A549 (cell line): ENCODE results near the gene NAA60. TPM values are rescaled to one million over a fixed set of nuclear protein-coding genes. Genes with fewer than 3 reads are reported as not detected.
A peak's percentile ranks its signal among the peaks of the same experiment; 100 is the strongest.

ENCODE experiments used
- ATAC-seq, 2 experiments: fragments of 200-7000 bp in 1 of 2; fragments of >200 bp in 1 of 2; cut with Nextera tagmentation in 1 of 2; cut with Tn5 transposase in 1 of 2; 3 replicates each; pipeline versions ENCODE4 v1.8.0 to v1.9.1; 2018 to 2020; ENCODE audit warnings: mild to moderate bottlenecking in 1 of 2, moderate library complexity in 1 of 2
- CTCF ChIA-PET: fragments of 300-600 bp; sonication (Branson Sonifier 250); formaldehyde crosslinking; extraction: SDS; loops from one replicate; lab custom pipeline; 2021; ENCODE audit warnings: antibody characterized with exemption, inconsistent platforms; lab: Yijun Ruan, JAX
- POLR2A ChIA-PET: fragments of 350-600 bp; formaldehyde crosslinking; extraction: SDS; loops from one replicate; lab custom pipeline; 2021; ENCODE audit warnings: antibody characterized with exemption, inconsistent platforms; lab: Yijun Ruan, JAX
- DNase-seq, 2 experiments: peaks; one replicate each; pipeline versions ENCODE4 v3.0.0 to v3.0.0-alpha.2; 2011 to 2016; ENCODE audit warnings: low read depth in 1 of 2, low spot score in 1 of 2
- FAIRE-seq: peaks from 2 replicates; lab custom pipeline; 2011; peaks lifted over from hg19 to GRCh38; lab: Jason Lieb, UNC
- H3K27ac ChIP-seq, 2 experiments: fragments of >200 bp; sonication (Bioruptor Twin); formaldehyde crosslinking; 3 replicates each; pipeline ENCODE4 v1.5.1; 2016 to 2017
- H3K4me1 ChIP-seq: fragments of >200 bp; sonication (Bioruptor Twin); formaldehyde crosslinking; 3 replicates; pipeline ENCODE4 v1.6.1; 2016
- H3K4me2 ChIP-seq: fragments of >200 bp; sonication (Bioruptor Twin); formaldehyde crosslinking; 3 replicates; pipeline ENCODE4 v1.6.1; 2016
- H3K4me3 ChIP-seq: fragments of >200 bp; sonication (Bioruptor Twin); formaldehyde crosslinking; 3 replicates; pipeline ENCODE4 v1.5.1; 2016
- H3K9me3 ChIP-seq: fragments of >200 bp; sonication (Bioruptor Twin); formaldehyde crosslinking; 3 replicates; pipeline ENCODE4 v1.6.1; 2016
- BHLHE40 ChIP-seq: IDR thresholded peaks from 2 replicates; pipeline ENCODE4 v1.6.1; 2012; ENCODE audit warnings: low read depth, low read length, inconsistent platforms
- CBX2 ChIP-seq: fragments of 200-600 bp; sonication (generic); IDR thresholded peaks from 2 replicates; pipeline ENCODE4 v1.6.1; 2016; ENCODE audit warnings: low read depth, mild to moderate bottlenecking, borderline replicate concordance
- CHD2 ChIP-seq: fragments of 150-350 bp; IDR thresholded peaks from 2 replicates; pipeline ENCODE4 v1.6.1; 2014; ENCODE audit warnings: low read length; ENCODE audit not compliant: partially characterized antibody
- EHF ChIP-seq: fragments of 250-450 bp; sonication (Bioruptor Pico); IDR thresholded peaks from 2 replicates; pipeline ENCODE4 v1.5.0; 2020; ENCODE audit warnings: mild to moderate bottlenecking
- FOXS1 ChIP-seq: fragments of 250-450 bp; sonication (Bioruptor Pico); IDR thresholded peaks from 2 replicates; pipeline ENCODE4 v1.5.0; 2020; ENCODE audit warnings: mild to moderate bottlenecking, moderate library complexity
- GATA3 ChIP-seq: IDR thresholded peaks from 2 replicates; pipeline ENCODE4 v1.6.1; 2012; ENCODE audit warnings: borderline replicate concordance
- HDAC2 ChIP-seq: fragments of 200-600 bp; sonication (generic); IDR thresholded peaks from 2 replicates; pipeline ENCODE4 v1.6.1; 2016
- JUNB ChIP-seq: fragments of >200 bp; sonication (Bioruptor Twin); formaldehyde crosslinking; IDR thresholded peaks from 2 replicates; pipeline ENCODE4 v1.6.1; 2016
- KDM1A ChIP-seq: fragments of 200-600 bp; sonication (generic); IDR thresholded peaks from 2 replicates; pipeline ENCODE4 v1.6.1; 2016; ENCODE audit warnings: low read depth, mild to moderate bottlenecking
- MAZ ChIP-seq: fragments of 150-350 bp; IDR thresholded peaks from 2 replicates; pipeline ENCODE4 v1.6.1; 2014; ENCODE audit warnings: antibody characterized with exemption, low read depth, low read length, borderline replicate concordance
- NFE2L2 ChIP-seq: fragments of 150-350 bp; conservative IDR thresholded peaks from 2 replicates; pipeline ENCODE4 v1.6.1; 2014; ENCODE audit warnings: low read length
- PHF8 ChIP-seq: fragments of 200-600 bp; sonication (generic); IDR thresholded peaks from 2 replicates; pipeline ENCODE4 v1.6.1; 2016; ENCODE audit warnings: low read depth, mild to moderate bottlenecking, antibody characterized with exemption, moderate library complexity, borderline replicate concordance
- POLR2A ChIP-seq: IDR thresholded peaks from 2 replicates; pipeline ENCODE4 v1.6.1; 2012; ENCODE audit warnings: mild to moderate bottlenecking, low read length
- POLR2AphosphoS2 ChIP-seq: conservative IDR thresholded peaks from 2 replicates; pipeline ENCODE4 v1.6.1; 2012; ENCODE audit warnings: low read length, improper control_type of control experiment, inconsistent platforms
- SREBF2 ChIP-seq: fragments of 450-650 bp; IDR thresholded peaks from 2 replicates; pipeline ENCODE4 v1.6.1; 2014; ENCODE audit warnings: mild to moderate bottlenecking, moderate library complexity
- TFCP2L1 ChIP-seq: fragments of 250-450 bp; sonication (Bioruptor Pico); IDR thresholded peaks from 2 replicates; pipeline ENCODE4 v1.5.0; 2021; ENCODE audit warnings: mild to moderate bottlenecking
- TP53 ChIP-seq: fragments of 250-450 bp; sonication (Bioruptor Pico); IDR thresholded peaks from 2 replicates; pipeline ENCODE4 v1.5.0; 2021; ENCODE audit warnings: mild to moderate bottlenecking, moderate library complexity
- ZC3H11A ChIP-seq: fragments of 450-650 bp; IDR thresholded peaks from 2 replicates; pipeline ENCODE4 v1.6.1; 2014; ENCODE audit warnings: antibody characterized with exemption, mild to moderate bottlenecking
- ZFP36 ChIP-seq: fragments of 450-650 bp; IDR thresholded peaks from 2 replicates; pipeline ENCODE4 v1.6.1; 2014; ENCODE audit warnings: borderline replicate concordance; ENCODE audit not compliant: partially characterized antibody
- WGBS: methylation state at CpG from one replicate; pipeline ENCODE4 v1.1.6; 2017; ENCODE audit errors: missing lambda C conversion rate; 5-methylcytosine and 5-hydroxymethylcytosine counted together
- polyA plus RNA-seq, 4 experiments: library from polyadenylated mRNA; depleted of rRNA in 3 of 4; stranded (reverse); fragments of >200 nt; fragmentation: RNase III in 1 of 4; extraction: RNeasy Plus Mini Kit Qiagen cat#74134 plus additional on column Dnase treatment in 1 of 4; gene quantifications; 2 replicates in 3 of 4; 3 replicates in 1 of 4; pipeline ENCODE4 v1.2.3, GENCODE V29; 2011 to 2017
- TF ChIP-seq, protein P1 (sequence below): fragments of 250-450 bp; sonication (Bioruptor Pico); IDR thresholded peaks from 2 replicates; pipeline ENCODE4 v1.5.0; 2020; ENCODE audit warnings: low read depth, mild to moderate bottlenecking, moderate library complexity
- TF ChIP-seq, protein P2 (sequence below): fragments of >200 bp; sonication (Bioruptor Twin); formaldehyde crosslinking; IDR thresholded peaks from 3 replicates; pipeline ENCODE4 v1.6.1; 2016

NAA60 gene
- polyA plus RNA-seq, 2 of the 4 experiments (the other 2 are of a cell fraction): 41.6 to 43.9 TPM

DNA sequence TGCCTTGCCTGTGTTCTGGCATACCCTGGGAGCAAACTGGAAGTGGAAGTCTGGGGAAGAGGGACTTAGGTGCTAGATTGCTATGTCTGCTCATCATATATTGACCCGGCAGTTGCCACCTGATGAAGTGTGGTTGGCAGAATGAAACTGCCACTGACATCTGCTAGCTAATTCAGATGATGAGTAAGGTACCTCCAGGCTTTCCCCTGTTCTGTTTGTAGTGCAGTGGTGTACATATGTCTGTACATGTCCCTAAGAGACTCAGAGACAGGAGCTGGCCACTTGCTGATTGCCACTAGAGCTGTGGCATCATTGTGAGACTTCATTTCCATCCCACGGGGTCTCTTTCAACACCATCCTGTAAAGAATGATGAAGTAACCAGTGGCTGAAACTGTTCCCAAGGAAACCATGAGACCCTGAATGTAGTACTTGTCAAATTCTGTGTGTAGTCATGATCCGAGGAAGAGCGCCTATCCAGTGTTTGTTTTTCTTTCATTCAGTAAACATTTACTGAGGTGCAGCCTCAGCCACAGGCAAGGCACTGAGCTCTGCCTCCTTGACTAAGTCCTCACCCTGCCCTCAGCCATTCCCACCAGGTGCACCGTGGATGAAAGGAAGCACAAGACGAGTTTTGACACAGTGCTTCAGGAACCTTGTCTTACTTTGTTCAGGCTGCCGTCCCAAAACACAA lies 70.6 kb downstream of the NAA60 start:
- WGBS: 57% methylated on average over 7 of the region's 7 CpGs
- FAIRE-seq (no peak), ATAC-seq (no peak), DNase-seq (no peak)
- H3K4me2 ChIP-seq: no peak overlapping the region
- no peaks in the 10 kb centered on the region for H3K9me3 ChIP-seq
- H3K4me1 ChIP-seq: peaks cover 7% of the 10 kb centered on the region
- H3K4me3 ChIP-seq: no peak overlapping the region
- CTCF ChIA-PET: interaction anchor here (0.5 to 0.7 kb wide), 2 partner anchors 13 to 324 kb away, joined by 3 to 4 read pairs; no protein-coding TSS in a partner anchor
- POLR2A ChIA-PET: no interaction called here
- no peak overlapping the region for H3K27ac ChIP-seq
- no peak for TF ChIP-seq EHF
- no peak for TF ChIP-seq POLR2A
- TF ChIP-seq, protein P1, sequence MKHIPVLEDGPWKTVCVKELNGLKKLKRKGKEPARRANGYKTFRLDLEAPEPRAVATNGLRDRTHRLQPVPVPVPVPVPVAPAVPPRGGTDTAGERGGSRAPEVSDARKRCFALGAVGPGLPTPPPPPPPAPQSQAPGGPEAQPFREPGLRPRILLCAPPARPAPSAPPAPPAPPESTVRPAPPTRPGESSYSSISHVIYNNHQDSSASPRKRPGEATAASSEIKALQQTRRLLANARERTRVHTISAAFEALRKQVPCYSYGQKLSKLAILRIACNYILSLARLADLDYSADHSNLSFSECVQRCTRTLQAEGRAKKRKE: no peak

DNA sequence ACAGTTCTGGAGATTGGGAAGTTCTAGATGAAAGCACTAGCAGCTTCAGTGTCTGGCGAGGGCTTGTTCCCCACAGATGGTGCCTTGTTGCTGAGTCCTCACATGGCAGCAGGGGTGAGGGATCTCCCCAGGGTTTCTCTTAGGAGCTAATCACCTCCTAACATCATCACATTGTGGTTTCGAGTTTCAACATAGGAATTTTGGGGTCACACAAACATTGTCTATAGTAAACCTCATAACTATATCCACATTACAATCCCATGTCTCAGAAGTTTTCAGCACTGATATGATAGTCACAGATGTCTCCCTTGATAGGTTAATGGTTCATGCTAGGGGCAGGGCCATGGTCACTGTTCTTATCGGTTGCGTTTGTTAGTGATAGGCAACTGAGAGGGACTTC lies 71.1 kb downstream of the NAA60 start:
- FAIRE-seq (no peak), ATAC-seq (no peak), DNase-seq (no peak)
- H3K9me3 ChIP-seq: no peaks in the 10 kb centered on the region
- H3K4me2 ChIP-seq: no peak overlapping the region
- ChIA-PET CTCF (interaction anchor here (0.5 to 0.7 kb wide), 2 partner anchors 13 to 324 kb away, joined by 3 to 4 read pairs; no protein-coding TSS in a partner anchor), POLR2A (no interaction called here)
- TF ChIP-seq CHD2 (no peak), TP53 (CRISPR knock-in tag) (no peak), HDAC2 (no peak), SREBF2 (no peak), TFCP2L1 (CRISPR knock-in tag) (no peak), POLR2AphosphoS2 (no peak), PHF8 (no peak)
- TF ChIP-seq, protein P2, sequence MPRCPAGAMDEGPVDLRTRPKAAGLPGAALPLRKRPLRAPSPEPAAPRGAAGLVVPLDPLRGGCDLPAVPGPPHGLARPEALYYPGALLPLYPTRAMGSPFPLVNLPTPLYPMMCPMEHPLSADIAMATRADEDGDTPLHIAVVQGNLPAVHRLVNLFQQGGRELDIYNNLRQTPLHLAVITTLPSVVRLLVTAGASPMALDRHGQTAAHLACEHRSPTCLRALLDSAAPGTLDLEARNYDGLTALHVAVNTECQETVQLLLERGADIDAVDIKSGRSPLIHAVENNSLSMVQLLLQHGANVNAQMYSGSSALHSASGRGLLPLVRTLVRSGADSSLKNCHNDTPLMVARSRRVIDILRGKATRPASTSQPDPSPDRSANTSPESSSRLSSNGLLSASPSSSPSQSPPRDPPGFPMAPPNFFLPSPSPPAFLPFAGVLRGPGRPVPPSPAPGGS: no peak
- no peak overlapping the region for H3K27ac ChIP-seq
- WGBS: 95% methylated on average over 4 of the region's 4 CpGs
- H3K4me3 ChIP-seq: no peak overlapping the region
- peaks cover 13% of the 10 kb centered on the region for H3K4me1 ChIP-seq

DNA sequence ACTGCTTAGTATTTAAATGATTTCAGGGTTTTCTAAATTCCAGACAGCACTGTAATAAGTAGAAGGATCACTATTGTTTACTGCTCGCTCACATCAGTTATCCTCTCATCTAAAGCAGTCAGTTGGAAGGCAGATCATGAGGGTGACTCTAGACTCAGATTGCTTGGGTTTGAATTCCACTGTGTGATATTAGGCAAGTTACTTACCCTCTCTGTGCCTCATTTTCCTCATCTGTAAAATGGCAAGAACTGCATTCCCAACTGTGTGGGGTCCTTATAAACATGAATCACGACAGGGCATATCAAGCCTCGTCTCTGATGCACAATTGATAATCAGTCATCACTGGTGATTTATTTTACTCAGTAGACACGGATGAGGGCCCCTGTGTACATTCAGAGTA lies 72.4 kb downstream of the NAA60 start:
- DNase-seq: no peak
- 95% methylated on average over 4 of the region's 4 CpGs for WGBS
- no peak for ATAC-seq
- peak; percentile 31 for TF ChIP-seq ZFP36
- TF ChIP-seq, protein P1: no peak
- H3K4me2 ChIP-seq: no peak overlapping the region
- CTCF ChIA-PET: no interaction called here
- no peaks in the 10 kb centered on the region for H3K9me3 ChIP-seq
- no peak overlapping the region for H3K4me3 ChIP-seq
- no peak overlapping the region for H3K27ac ChIP-seq
- FAIRE-seq: no peak
- H3K4me1 ChIP-seq: peaks cover 18% of the 10 kb centered on the region
- POLR2A ChIA-PET: no interaction called here

DNA sequence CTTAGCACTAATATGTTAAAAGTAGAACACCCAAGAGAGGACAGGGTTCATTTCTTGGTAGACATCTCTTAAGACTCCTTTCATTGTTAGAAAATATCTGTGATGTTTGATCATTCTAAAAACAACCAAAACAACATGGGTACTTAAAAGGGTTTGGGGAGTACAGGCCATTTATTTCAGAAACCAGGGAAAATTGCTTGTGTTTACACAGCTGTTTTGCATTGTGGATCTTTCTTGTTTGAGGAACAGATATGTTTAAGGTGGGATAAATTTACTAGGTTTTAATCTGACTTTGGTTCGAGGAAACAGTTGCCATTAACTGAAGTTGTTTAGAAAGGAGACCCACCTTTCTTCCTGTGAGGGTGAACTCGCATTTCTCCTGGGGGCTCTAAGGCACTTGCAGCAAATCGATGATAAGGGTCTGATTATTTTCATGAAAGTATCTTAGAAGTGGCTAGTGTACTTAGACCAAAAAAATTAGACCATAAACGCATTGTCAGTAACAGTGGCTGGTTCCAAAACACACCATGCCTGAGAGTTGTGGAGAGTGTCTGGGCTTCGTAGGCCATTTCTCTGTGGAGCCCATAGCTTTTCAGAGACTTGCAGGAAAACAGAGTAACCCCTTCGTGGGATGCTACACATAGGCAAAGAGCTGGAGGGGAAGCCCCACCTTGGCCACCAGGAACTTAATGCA lies 75.0 kb downstream of the NAA60 start:
- Histone ChIP-seq H3K4me2 (no peak overlapping the region), H3K9me3 (no peaks in the 10 kb centered on the region), H3K4me3 (no peak overlapping the region), H3K27ac (no peak overlapping the region), H3K4me1 (peaks cover 18% of the 10 kb centered on the region)
- TF ChIP-seq FOXS1 (CRISPR knock-in tag) (no peak), TFCP2L1 (CRISPR knock-in tag) (no peak), KDM1A (no peak), CBX2 (no peak), HDAC2 (no peak), POLR2A (no peak), GATA3 (no peak), MAZ (no peak), NFE2L2 (no peak), BHLHE40 (no peak), ZC3H11A (no peak), JUNB (no peak)
- ChIA-PET CTCF (interaction anchor here (0.6 kb wide), 1 partner anchor 985 kb away, joined by 3 read pairs; no protein-coding TSS in a partner anchor), POLR2A (no interaction called here)
- no peak for DNase-seq
- no peak for FAIRE-seq
- 77% methylated on average over 6 of the region's 6 CpGs for WGBS
- ATAC-seq: 0 out of 6 replicates have a peak, but pooled peaks of 1 of the 2 experiments have one; percentile 13
